Loucy (cell line): ENCODE results near the gene XPO5.

Experiments
- H2AFZ ChIP-seq: fragments of 200-600 bp; sonication (generic); 2 replicates; pipeline ENCODE4 v1.6.0; 2016; ENCODE audit warnings: antibody characterized with exemption, mild to moderate bottlenecking, low read length, moderate library complexity
- H3F3A ChIP-seq: fragments of 200-600 bp; 2 replicates; pipeline ENCODE4 v1.6.0; 2016; ENCODE audit warnings: antibody characterized with exemption, low read depth, mild to moderate bottlenecking
- H3K27me3 ChIP-seq: fragments of 200-600 bp; sonication (generic); 2 replicates; pipeline ENCODE4 v1.6.1; 2014; ENCODE audit warnings: low read length, mild to moderate bottlenecking; ENCODE audit not compliant: insufficient read depth, poor library complexity, severe bottlenecking
- H3K36me3 ChIP-seq: fragments of 200-600 bp; sonication (generic); 2 replicates; pipeline ENCODE4 v1.6.1; 2016; ENCODE audit warnings: low read length; ENCODE audit not compliant: insufficient read depth
- H3K4me1 ChIP-seq: fragments of 200-600 bp; sonication (generic); 2 replicates; pipeline ENCODE4 v1.5.1; 2014; ENCODE audit warnings: low read length, mild to moderate bottlenecking; ENCODE audit not compliant: insufficient read depth, poor library complexity, severe bottlenecking
- H3K4me2 ChIP-seq: fragments of 200-600 bp; sonication (generic); 2 replicates; pipeline ENCODE4 v1.6.0; 2014; ENCODE audit warnings: antibody characterized with exemption, low read length, low read depth, mild to moderate bottlenecking; ENCODE audit not compliant: poor library complexity, severe bottlenecking
- H3K4me3 ChIP-seq: fragments of 200-600 bp; sonication (generic); 2 replicates; pipeline ENCODE4 v1.5.1; 2014; ENCODE audit warnings: low read length, mild to moderate bottlenecking, mixed read lengths; ENCODE audit not compliant: poor library complexity, severe bottlenecking
- H3K79me2 ChIP-seq: fragments of 200-600 bp; sonication (generic); 2 replicates; pipeline ENCODE4 v1.6.1; 2014; ENCODE audit warnings: low read length; ENCODE audit not compliant: insufficient read depth
- H3K9ac ChIP-seq: fragments of 200-600 bp; sonication (generic); 2 replicates; pipeline ENCODE4 v1.6.0; 2014; ENCODE audit warnings: mild to moderate bottlenecking, low read depth, low read length, moderate library complexity; ENCODE audit not compliant: poor library complexity, severe bottlenecking
- H3K9me2 ChIP-seq: fragments of 200-600 bp; sonication (generic); replicated peaks from 2 replicates; pipeline ENCODE4 v1.6.1; 2016; ENCODE audit warnings: low read depth, low read length, mixed read lengths
- H3K9me3 ChIP-seq: fragments of 200-600 bp; sonication (generic); 2 replicates; pipeline ENCODE4 v1.6.1; 2014; ENCODE audit warnings: mild to moderate bottlenecking, antibody characterized with exemption, low read length, low read depth; ENCODE audit not compliant: insufficient read depth
- H4K20me1 ChIP-seq: fragments of 200-600 bp; sonication (generic); 2 replicates; pipeline ENCODE4 v1.6.0; 2014; ENCODE audit warnings: antibody characterized with exemption, low read length, mild to moderate bottlenecking; ENCODE audit not compliant: insufficient read depth, poor library complexity, severe bottlenecking
- EZH2phosphoT487 ChIP-seq: fragments of 200-600 bp; IDR thresholded peaks from 2 replicates; pipeline ENCODE4 v1.6.1; 2018; ENCODE audit warnings: antibody characterized with exemption, mild to moderate bottlenecking, moderate library complexity, borderline replicate concordance
- TF ChIP-seq, protein P1 (sequence below): fragments of 200-600 bp; sonication (generic); conservative IDR thresholded peaks from 2 replicates; pipeline ENCODE4 v1.5.1; 2014; ENCODE audit warnings: mild to moderate bottlenecking, antibody characterized with exemption, low read length

The XPO5 gene

GRCh38 chr6:43575772-43576551, at the start of gene XPO5, which contains the start of gene POLH:
XPO5 (minus strand) TSS chr6:43576038; CDS start chr6:43575864, 174 bp downstream.
POLH (plus strand) TSS chr6:43576185; CDS start chr6:43582320, 6,135 bp downstream.
- Histone ChIP-seq H3K36me3 (peaks cover 18% of the 10 kb centered on the region; the same call in 1 of the 2 replicates), H4K20me1 (peaks cover 14% of the 10 kb centered on the region)

GRCh38 chr6:43625393-43625992, 49.7 kb upstream of the XPO5 start:
- Histone ChIP-seq H3K4me3 (no peak overlapping the region), H3F3A (no peaks in the 10 kb centered on the region), H3K4me2 (peak overlapping the region; percentile 77), H2AFZ (no peak overlapping the region), H3K9me3 (no peaks in the 10 kb centered on the region), H4K20me1 (peaks cover 10% of the 10 kb centered on the region), H3K27me3 (no peaks in the 10 kb centered on the region), H3K36me3 (peaks cover 53% of the 10 kb centered on the region; the same call in 1 of the 2 replicates), H3K9ac (no peak overlapping the region), H3K4me1 (peaks cover 17% of the 10 kb centered on the region), H3K9me2 (no peaks in the 10 kb centered on the region), H3K79me2 (peaks cover 36% of the 10 kb centered on the region)
- no peak for TF ChIP-seq EZH2phosphoT487
- TF ChIP-seq, protein P1, sequence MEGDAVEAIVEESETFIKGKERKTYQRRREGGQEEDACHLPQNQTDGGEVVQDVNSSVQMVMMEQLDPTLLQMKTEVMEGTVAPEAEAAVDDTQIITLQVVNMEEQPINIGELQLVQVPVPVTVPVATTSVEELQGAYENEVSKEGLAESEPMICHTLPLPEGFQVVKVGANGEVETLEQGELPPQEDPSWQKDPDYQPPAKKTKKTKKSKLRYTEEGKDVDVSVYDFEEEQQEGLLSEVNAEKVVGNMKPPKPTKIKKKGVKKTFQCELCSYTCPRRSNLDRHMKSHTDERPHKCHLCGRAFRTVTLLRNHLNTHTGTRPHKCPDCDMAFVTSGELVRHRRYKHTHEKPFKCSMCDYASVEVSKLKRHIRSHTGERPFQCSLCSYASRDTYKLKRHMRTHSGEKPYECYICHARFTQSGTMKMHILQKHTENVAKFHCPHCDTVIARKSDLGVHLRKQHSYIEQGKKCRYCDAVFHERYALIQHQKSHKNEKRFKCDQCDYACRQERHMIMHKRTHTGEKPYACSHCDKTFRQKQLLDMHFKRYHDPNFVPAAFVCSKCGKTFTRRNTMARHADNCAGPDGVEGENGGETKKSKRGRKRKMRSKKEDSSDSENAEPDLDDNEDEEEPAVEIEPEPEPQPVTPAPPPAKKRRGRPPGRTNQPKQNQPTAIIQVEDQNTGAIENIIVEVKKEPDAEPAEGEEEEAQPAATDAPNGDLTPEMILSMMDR: no peak

More at GRCh38 chr6:43575772-43576551, at the start of gene XPO5, which contains the start of gene POLH:
- no peaks in the 10 kb centered on the region for H3K9me3 ChIP-seq
- H3K4me1 ChIP-seq: peaks cover 36% of the 10 kb centered on the region
- peak within 1 kb of the TSS; percentile 99 for H3K9ac ChIP-seq
- peak within 1 kb of the TSS; percentile 84 for H2AFZ ChIP-seq
- TF ChIP-seq, protein P1: no peak
- no peak for TF ChIP-seq EZH2phosphoT487
- no peaks in the 10 kb centered on the region for H3F3A ChIP-seq
- H3K4me3 ChIP-seq: peak within 1 kb of the TSS; percentile 95
- no peaks in the 10 kb centered on the region for H3K27me3 ChIP-seq
- no peaks in the 10 kb centered on the region for H3K9me2 ChIP-seq
- peaks cover 75% of the 10 kb centered on the region for H3K79me2 ChIP-seq
- peak within 1 kb of the TSS; percentile 82 for H3K4me2 ChIP-seq

- Histone ChIP-seq H3K4me2 (no peak overlapping the region), H3K4me3 (no peak overlapping the region), H3K79me2 (peaks cover 36% of the 10 kb centered on the region), H3K4me1 (peaks cover 14% of the 10 kb centered on the region), H3F3A (no peaks in the 10 kb centered on the region), H3K9me2 (no peaks in the 10 kb centered on the region), H3K27me3 (no peaks in the 10 kb centered on the region), H3K9ac (no peak overlapping the region), H3K36me3 (peaks cover 53% of the 10 kb centered on the region; the same call in 1 of the 2 replicates), H3K9me3 (no peaks in the 10 kb centered on the region), H2AFZ (no peak overlapping the region), H4K20me1 (peaks cover 10% of the 10 kb centered on the region)
- no peak for TF ChIP-seq EZH2phosphoT487
- TF ChIP-seq, protein P1: no peak
Measured at GRCh38 chr6:43624786-43625288, 49.0 kb upstream of the XPO5 start.
